Measurements from ENCODE around the gene FANCC.

Gene FANCC

GRCh38 chr9:95346021-95346420 lies 28.5 kb upstream of the FANCC start:
- Histone ChIP-seq H3K4me1 (ENCODE audit: control insufficient read depth in 1 of 2, insufficient read depth in 1 of 2, low read depth in 1 of 2, low read length in 1 of 2) (no peaks in the 10 kb centered on the region), H3K36me3 (no peaks in the 10 kb centered on the region), H3K27ac (no peak overlapping the region), H3K9me3 (no peaks in the 10 kb centered on the region), H3K4me3 (ENCODE audit: low read depth in 1 of 2, low read length in 1 of 2) (no peak overlapping the region), H3K27me3 (peaks cover 68% of the 10 kb centered on the region)
- TF ChIP-seq, protein P1, sequence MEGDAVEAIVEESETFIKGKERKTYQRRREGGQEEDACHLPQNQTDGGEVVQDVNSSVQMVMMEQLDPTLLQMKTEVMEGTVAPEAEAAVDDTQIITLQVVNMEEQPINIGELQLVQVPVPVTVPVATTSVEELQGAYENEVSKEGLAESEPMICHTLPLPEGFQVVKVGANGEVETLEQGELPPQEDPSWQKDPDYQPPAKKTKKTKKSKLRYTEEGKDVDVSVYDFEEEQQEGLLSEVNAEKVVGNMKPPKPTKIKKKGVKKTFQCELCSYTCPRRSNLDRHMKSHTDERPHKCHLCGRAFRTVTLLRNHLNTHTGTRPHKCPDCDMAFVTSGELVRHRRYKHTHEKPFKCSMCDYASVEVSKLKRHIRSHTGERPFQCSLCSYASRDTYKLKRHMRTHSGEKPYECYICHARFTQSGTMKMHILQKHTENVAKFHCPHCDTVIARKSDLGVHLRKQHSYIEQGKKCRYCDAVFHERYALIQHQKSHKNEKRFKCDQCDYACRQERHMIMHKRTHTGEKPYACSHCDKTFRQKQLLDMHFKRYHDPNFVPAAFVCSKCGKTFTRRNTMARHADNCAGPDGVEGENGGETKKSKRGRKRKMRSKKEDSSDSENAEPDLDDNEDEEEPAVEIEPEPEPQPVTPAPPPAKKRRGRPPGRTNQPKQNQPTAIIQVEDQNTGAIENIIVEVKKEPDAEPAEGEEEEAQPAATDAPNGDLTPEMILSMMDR (IDR thresholded peaks at IDR 0.05), result no peak

GRCh38 chr9:95344735-95345325 lies 27.3 kb upstream of the FANCC start:
- TF ChIP-seq, protein P1 (IDR thresholded peaks at IDR 0.05), result no peak
- no peaks in the 10 kb centered on the region for H3K4me1 ChIP-seq (ENCODE audit: control insufficient read depth in 1 of 2, insufficient read depth in 1 of 2, low read depth in 1 of 2, low read length in 1 of 2)

DNA sequence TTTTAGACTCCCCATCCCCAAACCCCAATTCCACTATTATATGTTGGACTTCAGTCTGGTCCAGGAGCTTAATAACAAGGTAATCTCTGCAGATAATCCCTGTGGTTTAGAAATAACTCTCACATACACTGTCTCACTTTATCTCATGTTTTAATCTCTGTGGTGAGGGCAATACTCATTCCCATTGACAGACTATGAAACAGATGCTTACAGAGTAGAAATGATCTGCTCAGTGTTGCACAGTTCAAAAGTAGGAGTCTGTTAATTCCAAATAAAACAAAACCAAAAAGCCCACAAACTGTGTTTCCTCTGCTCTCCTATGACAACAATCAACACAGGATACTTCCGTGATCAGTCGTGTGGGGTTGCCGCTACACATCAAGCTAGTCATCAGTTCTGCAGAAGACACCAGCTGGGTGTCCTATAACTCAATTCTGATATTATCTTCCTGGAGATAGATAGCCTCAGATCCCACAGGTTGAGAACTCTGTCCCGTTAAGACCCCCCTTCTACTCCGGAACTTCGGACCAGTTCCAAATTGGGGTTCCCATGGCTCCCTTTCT lies 26.3 kb upstream of the FANCC start:
- H3K4me3 ChIP-seq (ENCODE audit: low read depth in 1 of 2, low read length in 1 of 2), result no peak overlapping the region
- TF ChIP-seq, protein P1 (IDR thresholded peaks at IDR 0.05), result no peak
- H3K27me3 ChIP-seq, result peaks cover 46% of the 10 kb centered on the region
- H3K36me3 ChIP-seq, result no peaks in the 10 kb centered on the region
- no peaks in the 10 kb centered on the region for H3K4me1 ChIP-seq (ENCODE audit: control insufficient read depth in 1 of 2, insufficient read depth in 1 of 2, low read depth in 1 of 2, low read length in 1 of 2)
- no peak overlapping the region for H3K27ac ChIP-seq
- no peaks in the 10 kb centered on the region for H3K9me3 ChIP-seq

More at GRCh38 chr9:95344735-95345325, 27.3 kb upstream of the FANCC start:
- Histone ChIP-seq H3K36me3 (no peaks in the 10 kb centered on the region), H3K9me3 (no peaks in the 10 kb centered on the region), H3K27ac (no peak overlapping the region), H3K27me3 (peaks cover 56% of the 10 kb centered on the region), H3K4me3 (ENCODE audit: low read depth in 1 of 2, low read length in 1 of 2) (no peak overlapping the region)

DNA sequence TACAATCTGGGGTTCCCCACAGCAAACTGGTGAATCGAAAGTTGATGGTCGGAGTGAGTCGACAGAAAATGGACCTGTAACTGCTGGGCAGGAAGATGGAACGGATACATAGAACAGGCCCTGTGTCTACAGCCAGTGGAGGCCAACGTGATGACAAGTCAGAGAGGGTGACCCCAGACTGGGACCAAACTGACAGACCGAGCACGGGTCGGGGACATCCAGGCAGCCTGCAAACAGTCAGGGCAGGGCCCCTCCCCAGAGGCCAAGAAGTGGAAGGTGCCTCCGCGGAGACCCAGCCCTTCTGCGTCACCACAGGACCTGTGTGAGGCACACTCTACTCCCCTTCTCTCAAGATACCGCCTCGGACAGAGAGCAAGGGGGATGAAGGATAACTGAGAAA lies 25.1 kb upstream of the FANCC start:
- Histone ChIP-seq H3K4me3 (ENCODE audit: low read depth in 1 of 2, low read length in 1 of 2) (no peak overlapping the region), H3K9me3 (no peaks in the 10 kb centered on the region), H3K27me3 (peaks cover 34% of the 10 kb centered on the region), H3K27ac (no peak overlapping the region), H3K36me3 (no peaks in the 10 kb centered on the region), H3K4me1 (ENCODE audit: control insufficient read depth in 1 of 2, insufficient read depth in 1 of 2, low read depth in 1 of 2, low read length in 1 of 2) (no peaks in the 10 kb centered on the region)
- TF ChIP-seq, protein P1 (IDR thresholded peaks at IDR 0.05), result no peak

DNA sequence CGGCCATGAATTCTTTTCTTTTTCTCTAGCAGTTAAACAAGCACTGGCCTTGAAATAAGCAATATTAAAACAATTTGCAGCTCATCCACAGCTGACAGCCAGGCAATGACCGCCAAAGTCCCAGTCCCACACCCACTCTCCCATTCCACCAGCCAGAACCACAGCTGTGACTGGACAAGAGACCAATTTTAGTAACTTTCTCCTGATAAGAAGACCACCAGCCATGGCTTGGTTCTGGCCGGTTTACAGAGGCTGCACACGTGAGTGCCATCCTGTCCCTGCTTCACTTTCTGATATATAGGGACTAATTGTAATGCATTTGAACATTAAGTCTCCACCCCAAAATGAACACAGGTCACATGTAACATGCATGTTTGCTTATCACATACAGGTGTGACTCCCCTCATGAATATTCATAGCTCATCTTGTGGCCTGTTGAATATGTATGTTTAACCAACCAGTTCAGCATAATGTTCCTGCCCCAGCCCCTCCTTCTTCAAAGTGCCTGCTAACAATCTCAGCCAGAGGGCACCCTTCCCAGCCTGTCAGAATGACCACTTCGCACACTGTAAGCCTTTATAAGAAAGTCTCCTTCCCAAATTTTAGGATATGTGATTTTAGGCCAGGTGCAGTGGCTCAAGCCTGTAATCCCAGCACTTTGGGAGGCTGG lies 23.9 kb upstream of the FANCC start:
- Histone ChIP-seq H3K4me1 (ENCODE audit: control insufficient read depth in 1 of 2, insufficient read depth in 1 of 2, low read depth in 1 of 2, low read length in 1 of 2) (no peaks in the 10 kb centered on the region), H3K27me3 (peaks cover 22% of the 10 kb centered on the region), H3K4me3 (ENCODE audit: low read depth in 1 of 2, low read length in 1 of 2) (no peak overlapping the region), H3K9me3 (no peaks in the 10 kb centered on the region), H3K36me3 (no peaks in the 10 kb centered on the region), H3K27ac (no peak overlapping the region)
- TF ChIP-seq, protein P1 (IDR thresholded peaks at IDR 0.05), result no peak
